KMS-11 (cell line): ENCODE measurements around the gene TMEM50B.
A peak's percentile ranks its signal among the peaks of the same experiment; 100 is the strongest.

ENCODE experiments used
- H2AFZ ChIP-seq: fragments of 200-600 bp; sonication (generic); 2 replicates; pipeline ENCODE4 v1.6.1; 2016; ENCODE audit warnings: antibody characterized with exemption, mixed run types, low read depth
- H3K27ac ChIP-seq: fragments of 200-600 bp; sonication (generic); 2 replicates; pipeline ENCODE4 v1.6.1; 2016; ENCODE audit warnings: mild to moderate bottlenecking, mixed run types
- H3K27me3 ChIP-seq: fragments of 200-600 bp; sonication (generic); 2 replicates; pipeline ENCODE4 v1.6.1; 2017; ENCODE audit warnings: mild to moderate bottlenecking, low read depth, mixed run types, moderate library complexity; ENCODE audit not compliant: insufficient read depth
- H3K36me3 ChIP-seq: fragments of 200-600 bp; sonication (generic); 2 replicates; pipeline ENCODE4 v1.6.1; 2017; ENCODE audit warnings: mild to moderate bottlenecking, mixed run types; ENCODE audit not compliant: insufficient read depth
- H3K4me1 ChIP-seq: fragments of 200-600 bp; sonication (generic); 2 replicates; pipeline ENCODE4 v1.6.1; 2016; ENCODE audit warnings: mild to moderate bottlenecking, low read depth, mixed run types; ENCODE audit not compliant: poor library complexity, severe bottlenecking
- H3K4me2 ChIP-seq: fragments of 200-600 bp; sonication (generic); 2 replicates; pipeline ENCODE4 v1.7.0; 2016; ENCODE audit warnings: mild to moderate bottlenecking, mixed run types
- H3K4me3 ChIP-seq: fragments of 200-600 bp; sonication (generic); IDR thresholded peaks from 2 replicates; pipeline ENCODE4 v1.6.1; 2017; ENCODE audit warnings: low read depth, low read length, mixed read lengths; ENCODE audit not compliant: insufficient read depth
- H3K79me2 ChIP-seq: fragments of 200-600 bp; sonication (generic); 2 replicates; pipeline ENCODE4 v1.6.1; 2016; ENCODE audit warnings: low read depth, mixed run types; ENCODE audit not compliant: insufficient read depth
- H3K9ac ChIP-seq: fragments of 200-600 bp; sonication (generic); 2 replicates; pipeline ENCODE4 v1.6.1; 2016; ENCODE audit warnings: mild to moderate bottlenecking, mixed run types
- H4K20me1 ChIP-seq: fragments of 200-600 bp; sonication (generic); 2 replicates; pipeline ENCODE4 v1.6.1; 2016; ENCODE audit warnings: mild to moderate bottlenecking, mixed run types; ENCODE audit not compliant: insufficient read depth
- CTCF ChIP-seq: fragments of 200-600 bp; sonication (generic); conservative IDR thresholded peaks from 2 replicates; pipeline ENCODE4 v1.6.1; 2017; ENCODE audit warnings: low read depth, mild to moderate bottlenecking, antibody characterized with exemption, low read length, moderate library complexity, mixed read lengths

The TMEM50B gene

GRCh38 chr21:33441489-33442477, 38.0 kb downstream of the TMEM50B start:
- Histone ChIP-seq H3K9ac (no peak overlapping the region), H3K4me3 (no peak overlapping the region), H3K79me2 (no peaks in the 10 kb centered on the region), H3K27me3 (no peaks in the 10 kb centered on the region), H4K20me1 (no peaks in the 10 kb centered on the region), H3K4me2 (no peak overlapping the region), H3K27ac (no peak overlapping the region), H2AFZ (no peak overlapping the region), H3K36me3 (no peaks in the 10 kb centered on the region), H3K4me1 (peaks cover 4% of the 10 kb centered on the region)
- TF ChIP-seq CTCF: no peak

DNA sequence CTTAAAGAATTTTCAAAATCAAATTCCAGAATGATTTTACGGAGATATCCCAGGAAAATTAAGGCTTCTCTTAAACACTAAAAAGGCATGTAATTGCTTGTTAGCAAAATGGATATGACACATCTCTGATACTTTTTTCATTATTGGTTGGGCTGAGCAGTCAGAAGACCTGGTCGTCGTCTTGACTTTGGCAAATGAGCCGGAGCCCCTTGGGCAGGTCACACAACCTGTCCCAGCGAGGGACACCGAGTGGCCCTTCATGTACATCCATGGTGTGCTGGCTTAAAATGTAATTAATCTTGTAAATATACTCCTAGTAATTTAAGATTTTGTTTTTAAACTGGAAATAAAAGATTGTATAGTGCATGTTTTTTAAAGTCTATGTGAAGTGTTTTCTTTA, 42.6 kb downstream of the TMEM50B start:
- Histone ChIP-seq H3K27ac (no peak overlapping the region), H3K4me1 (peaks cover 22% of the 10 kb centered on the region), H3K9ac (no peak overlapping the region), H3K4me2 (no peak overlapping the region), H3K79me2 (no peaks in the 10 kb centered on the region), H3K36me3 (no peaks in the 10 kb centered on the region), H3K27me3 (no peaks in the 10 kb centered on the region), H2AFZ (no peak overlapping the region), H3K4me3 (no peak overlapping the region), H4K20me1 (no peaks in the 10 kb centered on the region)
- no peak for TF ChIP-seq CTCF

- H3K79me2 ChIP-seq: no peaks in the 10 kb centered on the region
- no peaks in the 10 kb centered on the region for H3K27me3 ChIP-seq
- H3K4me2 ChIP-seq: peak overlapping the region; percentile 31
- H3K36me3 ChIP-seq: no peaks in the 10 kb centered on the region
- peaks cover 22% of the 10 kb centered on the region for H3K4me1 ChIP-seq
- peak overlapping the region; percentile 15; the same call in 1 of the 2 replicates for H3K27ac ChIP-seq
- H4K20me1 ChIP-seq: no peaks in the 10 kb centered on the region
- no peak overlapping the region for H3K4me3 ChIP-seq
- no peak overlapping the region for H2AFZ ChIP-seq
- no peak for TF ChIP-seq CTCF
- no peak overlapping the region for H3K9ac ChIP-seq
Observed at GRCh38 chr21:33434770-33435360, 44.9 kb downstream of the TMEM50B start.

- Histone ChIP-seq H3K4me1 (peaks cover 22% of the 10 kb centered on the region), H3K4me3 (no peak overlapping the region), H3K4me2 (no peak overlapping the region), H3K27me3 (no peaks in the 10 kb centered on the region), H4K20me1 (no peaks in the 10 kb centered on the region), H3K9ac (no peak overlapping the region), H3K27ac (no peak overlapping the region), H2AFZ (no peak overlapping the region), H3K36me3 (no peaks in the 10 kb centered on the region), H3K79me2 (no peaks in the 10 kb centered on the region)
- TF ChIP-seq CTCF: no peak
Observed at GRCh38 chr21:33433425-33434114, 46.2 kb downstream of the TMEM50B start.
